Testis (tissue), 2 donors: Measurements from ENCODE around the gene DEFB124.

Experiments used
- CTCF ChIP-seq, 3 experiments: fragments of 450-650 bp in 2 of 3; fragments of 200-600 bp in 1 of 3; sonication (generic) in 1 of 3; IDR thresholded peaks; one replicate each; pipeline ENCODE4 v1.5.1; 2016 to 2019; ENCODE audit warnings: antibody characterized with exemption in 3 of 3, mild to moderate bottlenecking in 2 of 3, moderate library complexity in 1 of 3
- POLR2A ChIP-seq: fragments of 450-650 bp; IDR thresholded peaks from one replicate; pipeline ENCODE4 v1.6.1; 2017; ENCODE audit warnings: antibody characterized with exemption, mild to moderate bottlenecking, moderate library complexity

- TF ChIP-seq CTCF (IDR thresholded peaks at IDR 0.05): peak; percentile 55 to 58 (median 56)
- TF ChIP-seq POLR2A: no peak
Measured at GRCh38 chr20:31440012-31440659, 34.8 kb downstream of the DEFB124 start, which contains the start of gene DEFB123.
